ENCODE measurements around the gene LRMDA.

LRMDA gene

GRCh38 chr10:76397181-76398042 lies 966.0 kb downstream of the LRMDA start:
- no peak for DNase-seq

DNA sequence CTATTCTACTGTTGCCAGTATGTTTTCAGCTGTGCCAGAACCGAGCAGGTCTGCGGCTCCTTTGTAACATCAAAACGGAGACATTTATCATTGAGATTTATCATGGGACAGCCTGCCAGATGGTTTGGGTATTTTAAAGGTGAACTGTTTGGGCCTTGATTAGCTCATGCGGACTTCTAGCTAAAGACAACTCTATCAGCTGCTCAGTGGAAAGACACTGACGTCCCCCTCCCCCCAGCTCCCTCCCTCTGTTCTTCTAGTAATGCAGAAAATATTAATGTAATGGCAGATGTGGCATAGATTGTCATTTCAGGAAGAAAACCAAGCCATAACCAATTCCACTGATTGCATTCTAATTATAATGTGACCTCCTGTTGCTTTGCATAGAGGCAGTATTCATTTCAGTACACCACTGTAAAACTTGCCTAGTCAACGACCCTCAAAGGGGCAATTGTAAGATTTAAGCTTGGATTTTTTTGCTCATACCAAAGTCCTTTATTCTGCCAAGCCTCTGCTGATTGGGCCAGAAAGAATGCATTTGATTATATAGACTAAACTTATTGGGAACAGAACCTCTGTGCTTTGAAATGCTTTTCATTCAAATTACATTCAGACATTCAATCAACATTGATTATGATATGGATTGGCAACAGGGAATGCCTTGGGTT lies 966.8 kb downstream of the LRMDA start:
- DNase-seq: no peak

DNA sequence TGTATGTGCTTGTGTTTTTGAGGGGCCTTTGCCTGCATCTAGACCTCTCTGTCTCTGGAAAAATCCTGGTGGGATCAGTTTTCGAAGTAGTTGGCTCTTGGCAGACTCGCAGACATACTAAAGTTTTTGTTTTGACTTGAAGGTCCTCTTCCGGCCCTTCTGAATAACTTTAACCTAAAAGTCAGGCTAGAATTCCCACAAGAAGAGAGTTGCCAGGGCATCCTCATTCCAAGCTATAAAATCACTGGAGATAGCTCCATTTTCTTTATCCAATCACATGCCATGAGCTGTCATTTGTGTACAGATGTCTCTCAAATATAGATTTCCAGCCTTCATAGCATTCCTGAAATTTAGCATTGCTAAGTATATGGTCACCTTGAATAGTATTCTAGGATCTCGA lies 967.8 kb downstream of the LRMDA start:
- no peak for DNase-seq

- no peak for DNase-seq
Observed at GRCh38 chr10:76401006-76401405, 969.6 kb downstream of the LRMDA start.

GRCh38 chr10:76403912-76404311 lies 972.5 kb downstream of the LRMDA start:
- no peak for DNase-seq

GRCh38 chr10:76404531-76404930 lies 973.1 kb downstream of the LRMDA start:
- no peak for DNase-seq

- no peak for DNase-seq
Observed at GRCh38 chr10:76405922-76406321, 974.5 kb downstream of the LRMDA start.

DNA sequence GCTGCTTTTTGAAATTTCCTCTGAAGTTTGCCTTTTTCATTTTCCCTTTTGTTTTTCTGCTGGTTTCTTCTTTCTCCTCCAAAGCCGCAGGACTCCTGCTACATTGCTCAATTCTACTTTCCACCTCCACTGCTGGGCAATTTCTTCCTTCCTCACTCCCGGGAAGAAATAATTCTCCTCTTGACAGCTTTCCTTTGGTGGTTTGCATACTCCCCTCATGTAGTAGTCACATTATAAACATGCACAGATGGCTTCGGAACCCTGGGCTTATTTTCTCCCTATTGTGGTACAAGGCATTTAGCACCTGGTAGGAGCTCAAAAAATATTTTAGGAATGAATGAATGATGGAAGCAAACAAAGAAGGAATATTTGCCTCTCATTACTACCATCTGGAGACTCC lies 977.2 kb downstream of the LRMDA start:
- no peak for DNase-seq

- no peak for DNase-seq
Observed at GRCh38 chr10:76411729-76412435, 980.5 kb downstream of the LRMDA start.

- DNase-seq: no peak
Observed at GRCh38 chr10:76415554-76415953, 984.1 kb downstream of the LRMDA start.

DNA sequence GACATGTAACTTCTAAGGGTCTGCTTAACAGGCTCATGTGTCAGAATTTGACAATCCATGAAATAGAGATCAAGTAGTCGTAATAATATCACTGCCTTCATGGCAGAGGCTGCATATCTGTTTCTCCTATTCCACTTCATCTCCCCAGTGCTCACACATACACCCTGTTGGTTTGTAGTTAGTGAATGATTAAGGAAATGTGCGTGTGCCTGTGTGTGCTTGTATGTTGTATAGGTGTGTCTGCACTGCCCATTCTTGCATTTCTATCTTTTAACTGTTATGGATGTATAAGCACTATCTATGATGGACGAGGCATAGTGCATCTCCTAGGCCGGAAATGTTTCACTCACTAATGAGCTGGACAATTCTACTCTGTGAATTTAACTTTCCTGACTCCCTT lies 985.2 kb downstream of the LRMDA start:
- DNase-seq: no peak

- DNase-seq: no peak
Observed at GRCh38 chr10:76420725-76421124, 989.3 kb downstream of the LRMDA start.

DNA sequence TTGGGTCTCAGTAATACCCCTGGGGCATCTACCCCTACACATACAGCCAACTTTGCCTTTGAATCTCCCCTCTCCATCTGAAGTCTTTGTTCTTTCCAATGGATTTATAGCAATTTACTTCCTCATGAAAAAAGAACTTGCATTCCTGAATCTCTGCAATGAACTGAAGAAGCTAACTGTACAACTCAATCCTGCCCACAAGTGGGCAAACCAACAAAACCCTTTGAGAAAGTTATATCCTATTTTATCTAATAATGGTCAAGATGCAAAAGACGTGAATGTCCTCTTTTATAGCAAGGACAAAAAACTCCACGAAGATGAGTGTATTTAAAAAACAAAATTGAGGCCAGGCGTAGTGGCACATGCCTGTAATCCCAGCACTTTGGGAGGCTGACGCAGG lies 991.3 kb downstream of the LRMDA start:
- DNase-seq: no peak

DNA sequence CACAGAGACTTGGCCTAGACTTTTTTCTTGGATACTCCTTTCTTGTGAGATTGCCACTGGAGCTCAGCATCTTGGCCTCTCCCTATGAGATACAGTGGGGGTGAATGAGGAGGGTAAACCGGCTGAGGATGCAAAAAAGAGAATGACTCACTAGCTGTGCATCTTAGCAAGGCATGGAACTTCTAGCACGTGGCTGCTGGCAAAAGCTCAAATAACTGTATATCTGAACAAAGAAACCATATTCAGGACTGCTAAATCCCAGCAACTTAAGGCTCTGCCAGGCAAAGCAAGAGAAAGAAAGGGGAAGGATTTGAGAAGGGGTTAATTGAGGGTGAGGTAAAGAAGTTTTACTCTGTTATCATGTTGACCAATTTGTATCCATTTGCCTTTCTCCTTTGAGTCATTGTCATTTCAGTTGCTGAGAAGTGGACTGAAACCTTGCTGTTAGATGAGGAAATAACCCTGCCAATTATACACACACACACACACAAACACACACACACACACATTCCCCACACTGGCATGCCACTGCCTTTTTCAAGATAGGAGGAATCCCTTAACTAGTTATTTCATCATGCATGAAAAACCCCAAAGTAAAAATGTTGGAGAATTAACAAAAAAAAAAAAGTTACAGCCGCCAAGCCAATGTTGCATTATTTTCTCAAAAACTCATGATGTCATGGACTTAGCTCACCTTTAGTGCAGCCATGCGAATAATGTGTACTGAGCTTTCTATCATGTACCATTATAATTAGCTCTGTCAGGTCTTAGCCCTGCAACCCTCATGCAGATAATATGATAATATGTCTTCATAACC lies 997.3 kb downstream of the LRMDA start:
- DNase-seq: no peak

GRCh38 chr10:76429368-76430060 lies 998.1 kb downstream of the LRMDA start:
- DNase-seq: no peak

- DNase-seq: no peak
Observed at GRCh38 chr10:76430061-76430645, 998.7 kb downstream of the LRMDA start.

GRCh38 chr10:76432016-76433012 lies 1000.9 kb downstream of the LRMDA start:
- DNase-seq: no peak

DNA sequence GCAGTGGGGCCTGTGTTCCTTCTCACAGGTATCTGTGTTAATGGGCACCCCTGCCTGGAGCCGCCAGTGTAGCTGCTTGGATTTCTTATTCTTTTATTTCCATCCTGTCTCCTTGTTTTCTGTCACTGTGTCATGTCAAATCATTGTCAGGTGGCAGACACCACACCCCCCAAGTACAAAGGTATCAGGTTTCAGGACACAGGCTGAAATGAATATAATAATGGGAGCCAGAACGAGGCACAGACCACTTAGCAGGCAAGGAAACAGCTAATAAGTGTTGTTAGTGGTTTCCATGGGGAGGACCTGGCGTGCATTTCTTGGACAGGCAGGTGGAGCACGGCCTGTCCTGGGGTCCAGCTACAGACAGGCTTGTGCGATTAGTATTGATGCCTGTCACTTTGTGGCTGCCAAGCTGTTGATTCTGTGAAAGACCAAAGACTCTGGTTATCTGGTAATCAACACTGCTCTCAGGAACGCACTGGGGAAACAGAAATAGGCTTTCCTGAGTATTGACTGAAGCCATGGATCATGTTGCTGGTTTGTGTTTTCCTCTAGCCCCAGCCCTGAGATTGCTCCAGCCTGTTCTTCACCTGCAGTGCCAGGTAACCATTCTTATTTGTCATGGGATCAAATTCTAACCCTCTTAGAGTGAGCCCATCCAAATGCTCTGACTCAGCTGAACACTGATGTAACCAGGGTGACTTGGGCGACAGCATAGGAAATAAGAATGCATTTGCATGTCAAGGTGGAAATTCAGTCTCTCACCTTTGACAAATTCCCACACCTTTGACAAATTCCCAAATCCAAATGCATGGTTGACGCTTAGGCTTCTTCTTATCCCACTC lies 1002.0 kb downstream of the LRMDA start:
- DNase-seq: no peak

DNA sequence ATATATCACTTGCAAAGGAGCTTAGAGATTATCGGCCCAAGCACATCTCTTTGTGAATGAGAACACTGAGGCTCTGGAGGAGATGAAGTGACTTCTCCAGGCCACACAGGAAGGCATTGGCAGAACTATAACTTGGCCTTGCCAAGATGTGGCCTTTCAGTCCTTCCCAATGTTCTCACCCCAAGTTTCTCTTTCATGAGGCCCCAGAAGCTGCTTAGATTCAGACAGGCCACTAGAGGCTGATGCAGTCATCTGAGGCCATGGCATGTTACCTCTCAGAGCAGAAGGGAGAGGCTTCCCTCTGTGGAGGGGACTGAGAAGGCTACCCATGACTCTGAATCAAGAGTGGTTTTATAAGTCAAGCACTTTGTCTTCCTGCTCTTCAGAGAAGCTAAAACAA lies 1003.7 kb downstream of the LRMDA start:
- DNase-seq: no peak

DNA sequence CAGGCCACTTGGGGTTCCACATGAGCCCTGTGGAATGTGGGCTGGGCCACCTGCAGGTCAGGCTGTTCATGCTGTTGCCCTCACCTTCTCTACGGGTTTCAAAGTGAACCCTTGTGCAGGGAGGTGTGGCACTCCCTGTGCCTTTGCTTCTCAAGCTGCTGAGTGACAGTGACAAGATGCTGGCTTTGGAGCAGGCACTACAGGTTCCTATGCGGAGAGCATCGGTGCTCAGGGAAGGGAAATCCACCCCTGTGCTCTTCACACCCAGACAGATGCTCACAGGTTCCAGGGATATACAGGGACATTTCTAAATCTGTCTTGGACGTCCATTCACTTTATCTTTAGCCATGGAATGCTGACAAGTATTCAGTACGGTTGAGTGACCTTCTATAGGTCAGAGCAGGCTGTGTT lies 1005.0 kb downstream of the LRMDA start:
- no peak for DNase-seq
